ENCODE results near the gene P4HB.
A peak's percentile ranks its signal among the peaks of the same experiment; 100 is the strongest.

The P4HB gene

GRCh38 chr17:81889602-81890001 lies 29.3 kb upstream of the P4HB start:
- TF ChIP-seq CTCF (IDR thresholded peaks at IDR 0.05; ENCODE audit: low read depth, low read length, missing control alignments): no peak
- Histone ChIP-seq H3K4me3 (ENCODE audit: low read depth, low read length) (peak overlapping the region; percentile 9), H3K27me3 (replicated peaks) (no peaks in the 10 kb centered on the region), H3K36me3 (replicated peaks) (peaks cover 49% of the 10 kb centered on the region), H3K27ac (no peak overlapping the region)
- in situ Hi-C loops (cut with HindIII; ENCODE audit: low pct_ligation_motif_present, low sequenced_read_pairs): no loop called here
- no peak for DNase-seq

DNA sequence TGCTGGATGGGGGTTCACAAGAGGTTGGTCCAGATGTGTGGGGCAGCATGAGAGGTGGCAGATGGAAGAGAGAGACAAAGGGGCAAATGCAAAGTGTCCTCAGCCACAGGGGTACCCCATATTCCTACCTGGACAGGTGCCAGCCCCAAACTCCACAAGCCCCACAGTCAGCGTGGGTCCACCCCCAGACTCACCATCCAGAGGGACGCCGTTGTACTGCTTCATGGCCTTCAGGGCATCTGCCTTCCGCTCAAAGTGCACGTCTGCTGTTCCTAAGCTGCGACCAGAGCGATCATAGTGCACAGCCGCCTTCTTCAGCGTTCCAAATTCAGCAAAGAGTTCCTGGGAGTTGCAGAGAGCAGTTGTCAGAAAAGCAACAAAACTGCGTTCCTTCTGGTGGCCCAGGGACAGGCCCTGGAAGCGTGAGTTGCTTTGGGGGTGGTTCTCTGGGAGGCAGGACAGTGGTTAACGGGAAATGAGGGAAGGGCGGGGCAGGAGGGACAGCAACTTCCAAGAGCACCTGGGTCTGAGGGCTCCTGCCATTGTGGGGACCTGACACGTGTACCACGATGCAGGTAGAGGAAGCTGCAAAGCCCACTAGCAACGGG lies 28.8 kb upstream of the P4HB start:
- H3K27ac ChIP-seq: no peak overlapping the region
- no peak overlapping the region for H3K4me3 ChIP-seq (ENCODE audit: low read depth, low read length)
- H3K36me3 ChIP-seq (replicated peaks): peaks cover 54% of the 10 kb centered on the region
- TF ChIP-seq CTCF (IDR thresholded peaks at IDR 0.05; ENCODE audit: low read depth, low read length, missing control alignments): no peak
- in situ Hi-C loops (cut with HindIII; ENCODE audit: low pct_ligation_motif_present, low sequenced_read_pairs): no loop called here
- DNase-seq: no peak
- no peaks in the 10 kb centered on the region for H3K27me3 ChIP-seq (replicated peaks)

DNA sequence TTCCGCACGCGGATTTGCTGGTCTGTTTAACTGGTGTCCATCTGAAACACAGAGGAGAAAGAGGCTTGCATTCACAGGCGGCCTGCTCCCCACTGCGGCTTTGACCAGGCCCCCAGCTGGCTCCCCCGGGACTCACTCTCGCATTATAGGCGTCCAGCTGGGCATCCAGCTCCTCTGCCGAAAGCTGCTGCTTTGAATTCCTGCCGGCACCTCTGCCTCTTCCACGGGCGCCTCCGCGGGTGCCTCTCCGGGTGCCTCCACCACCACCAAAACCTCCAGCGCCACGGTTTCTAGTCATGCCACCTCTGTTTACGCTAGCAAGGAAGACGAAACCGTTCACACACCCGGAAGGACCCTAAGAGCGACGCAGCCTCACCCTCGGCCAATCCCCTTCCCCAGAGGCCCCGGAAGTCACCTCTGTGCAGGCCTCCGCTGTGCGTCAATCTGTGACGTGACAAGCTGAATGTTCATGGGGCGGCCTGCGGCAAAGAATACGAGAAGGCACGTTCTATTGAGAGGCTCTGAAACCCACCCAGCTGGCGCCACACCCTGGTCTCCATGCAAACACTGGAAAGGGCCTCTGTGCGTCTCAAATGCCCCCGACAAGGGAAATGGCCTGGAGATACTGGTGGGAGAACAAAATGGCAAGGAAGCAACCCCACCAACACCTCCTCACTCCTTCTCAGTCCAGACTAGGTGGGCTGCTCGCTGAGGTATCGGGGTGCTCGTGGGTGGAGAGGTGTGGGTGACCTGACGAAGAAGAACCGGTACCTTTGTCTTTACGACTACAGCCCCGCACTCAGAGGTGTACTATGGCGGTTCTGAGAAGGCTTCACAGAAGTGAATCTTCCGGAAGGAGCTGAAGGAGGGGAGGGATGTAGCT lies 28.0 kb upstream of the P4HB start:
- in situ Hi-C loops (cut with HindIII; ENCODE audit: low pct_ligation_motif_present, low sequenced_read_pairs): no loop called here
- H3K4me3 ChIP-seq (ENCODE audit: low read depth, low read length): no peak overlapping the region
- H3K27me3 ChIP-seq (replicated peaks): no peaks in the 10 kb centered on the region
- peaks cover 60% of the 10 kb centered on the region for H3K36me3 ChIP-seq (replicated peaks)
- no peak for DNase-seq
- no peak overlapping the region for H3K27ac ChIP-seq
- no peak for TF ChIP-seq CTCF (IDR thresholded peaks at IDR 0.05; ENCODE audit: low read depth, low read length, missing control alignments)

- Histone ChIP-seq H3K27me3 (replicated peaks) (no peaks in the 10 kb centered on the region), H3K36me3 (replicated peaks) (peaks cover 67% of the 10 kb centered on the region), H3K27ac (peak overlapping the region; percentile 29), H3K4me3 (ENCODE audit: low read depth, low read length) (no peak overlapping the region)
- no peak for DNase-seq
- no peak for TF ChIP-seq CTCF (IDR thresholded peaks at IDR 0.05; ENCODE audit: low read depth, low read length, missing control alignments)
- in situ Hi-C loops (cut with HindIII; ENCODE audit: low pct_ligation_motif_present, low sequenced_read_pairs): no loop called here
These were observed 25.7 kb upstream of the P4HB start for GRCh38 chr17:81885869-81886548.

GRCh38 chr17:81885454-81885853 lies 25.1 kb upstream of the P4HB start:
- no peak for DNase-seq
- no peak for TF ChIP-seq CTCF (IDR thresholded peaks at IDR 0.05; ENCODE audit: low read depth, low read length, missing control alignments)
- in situ Hi-C loops (cut with HindIII; ENCODE audit: low pct_ligation_motif_present, low sequenced_read_pairs): no loop called here
- H3K27ac ChIP-seq: no peak overlapping the region
- peaks cover 67% of the 10 kb centered on the region for H3K36me3 ChIP-seq (replicated peaks)
- H3K4me3 ChIP-seq (ENCODE audit: low read depth, low read length): no peak overlapping the region
- no peaks in the 10 kb centered on the region for H3K27me3 ChIP-seq (replicated peaks)
